ENCODE data around the gene SPTB. TPM values are rescaled to one million over a fixed set of nuclear protein-coding genes. Genes with fewer than 3 reads are reported as not detected.

The SPTB gene
- total and polyA plus RNA-seq, 5 donors, result 68.4 to 96.5 (median 82.5) TPM

GRCh38 chr14:64698903-64699302 lies 180.8 kb downstream of the SPTB start:
- DNase-seq (no peak), ATAC-seq (no peak)
- Histone ChIP-seq H3K27me3 (ENCODE audit: control insufficient read depth, insufficient read depth) (no peaks in the 10 kb centered on the region), H3K27ac (ENCODE audit: low read length) (no peak overlapping the region), H3K9me3 (ENCODE audit: control insufficient read depth, low read length) (no peaks in the 10 kb centered on the region), H3K4me3 (ENCODE audit: low read length) (no peak overlapping the region), H3K4me1 (ENCODE audit: control insufficient read depth, insufficient read depth, low read length) (peaks cover 5% of the 10 kb centered on the region)
- 60% methylated on average over 7 of the region's 7 CpGs for WGBS
- intact Hi-C loops (cut with DNase I), result no loop called here

GRCh38 chr14:64696355-64696857 lies 183.3 kb downstream of the SPTB start:
- ATAC-seq, result peak; percentile 20 to 66
- peak overlapping the region; percentile 55 for H3K27ac ChIP-seq (ENCODE audit: low read length)

More at GRCh38 chr14:64696355-64696857, 183.3 kb downstream of the SPTB start:
- H3K27me3 ChIP-seq (ENCODE audit: control insufficient read depth, insufficient read depth), result no peaks in the 10 kb centered on the region
- H3K4me3 ChIP-seq (ENCODE audit: low read length), result no peak overlapping the region
- WGBS, result 59% methylated on average over 4 of the region's 4 CpGs
- no peak for DNase-seq
- intact Hi-C loops (cut with DNase I), result no loop called here
- peaks cover 7% of the 10 kb centered on the region for H3K4me1 ChIP-seq (ENCODE audit: control insufficient read depth, insufficient read depth, low read length)
- no peaks in the 10 kb centered on the region for H3K9me3 ChIP-seq (ENCODE audit: control insufficient read depth, low read length)

Small RNA genes within 50 kb of the gene (microRNA-seq; reads per million reads assigned to microRNA genes)
- gene MIR7855, result 0 reads per million in 2 donors

Other genes with a start within 250 kb of the SPTB start
- 10 to 100 TPM; 35.7 to 58.7 (median 50.6) TPM for gene PLEKHG3, start 175.5 kb downstream of the SPTB start, total RNA-seq
- gene PLEKHG3, start 175.5 kb downstream of the SPTB start, polyA plus RNA-seq, result 12.6 TPM
- 100 to 1,000 TPM in 1 of 4 donors, 10 to 100 TPM in 3; 78.6 to 114 (median 92.7) TPM for gene CHURC1, start 34.5 kb upstream of the SPTB start, total RNA-seq
- 55.5 TPM for gene CHURC1, start 34.5 kb upstream of the SPTB start, polyA plus RNA-seq
- gene GPX2, start 62.8 kb upstream of the SPTB start, total RNA-seq, result not detected
- gene GPX2, start 62.8 kb upstream of the SPTB start, polyA plus RNA-seq, result 0.23 TPM
- gene RAB15, start 92.4 kb upstream of the SPTB start, total RNA-seq, result 10 to 100 TPM; 12.7 to 48.1 (median 16.9) TPM
- gene RAB15, start 92.4 kb upstream of the SPTB start, polyA plus RNA-seq, result 29.5 TPM
- gene FNTB, start 107.0 kb upstream of the SPTB start, total RNA-seq, result 10 to 100 TPM; 10.6 to 20.7 (median 15.3) TPM
- 14.9 TPM for gene FNTB, start 107.0 kb upstream of the SPTB start, polyA plus RNA-seq
- gene MAX, start 222.6 kb upstream of the SPTB start, total RNA-seq, result 100 to 1,000 TPM in 3 of 4 donors, 10 to 100 TPM in 1; 93.6 to 117 (median 115) TPM
- gene MAX, start 222.6 kb upstream of the SPTB start, polyA plus RNA-seq, result 56.3 TPM

Data from right cardiac atrium (tissue), 5 donors.